GM21786 (cell line): ENCODE measurements around the gene CDK5RAP2.
"Not testable (repeated sequence)": the region's sequence is repeated elsewhere in the genome, so short reads cannot be mapped to it uniquely, and the experiment has no call there.

Experiments used
- ATAC-seq: cut with Tn5 transposase; IDR thresholded peaks from one replicate; pipeline ENCODE4 v1.9.1; 2021; ENCODE audit not compliant: unreplicated experiment

Gene CDK5RAP2

GRCh38 chr9:120580051-120580896 is at the start of gene CDK5RAP2:
TSS of gene CDK5RAP2 (minus strand) at chr9:120580167. CDS start at chr9:120579978, 189 bp downstream.
- peak; percentile 94 for ATAC-seq

- not testable (repeated sequence) for ATAC-seq
Measured at GRCh38 chr9:120628925-120629497, 49.0 kb upstream of the CDK5RAP2 start.

DNA sequence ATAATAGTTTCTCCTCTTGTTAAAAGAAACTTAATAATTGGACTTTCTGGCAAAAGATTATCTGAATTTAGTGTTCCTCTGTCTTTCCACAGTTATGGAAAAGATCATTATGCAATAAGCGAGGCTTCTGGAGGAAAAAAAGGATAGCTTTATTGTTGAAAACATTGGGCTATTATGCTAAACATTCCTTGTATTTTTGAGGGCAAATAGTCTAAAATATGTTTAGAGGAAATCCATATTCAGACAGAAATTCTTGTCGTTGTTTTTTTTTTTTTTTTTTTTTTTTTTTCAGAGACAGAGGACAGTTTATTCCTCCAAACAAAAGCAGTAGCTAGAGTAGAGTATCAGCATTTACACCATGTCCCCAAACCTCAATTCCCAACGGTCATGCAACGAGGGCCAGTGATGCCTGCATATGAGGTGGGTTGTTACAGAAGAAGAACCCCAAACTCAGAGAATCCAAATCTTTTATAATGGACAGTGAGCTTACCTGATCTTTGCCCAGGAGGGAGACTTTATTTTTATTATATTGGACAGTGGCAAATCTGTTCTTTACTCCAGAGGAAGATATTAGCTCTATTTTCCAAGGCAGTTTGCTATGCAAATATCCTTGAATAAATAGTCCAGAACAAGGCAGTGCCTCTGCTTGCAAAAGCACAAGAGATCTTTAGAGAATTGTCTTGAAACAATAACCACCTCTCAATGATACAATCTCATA is 48.4 kb upstream of the CDK5RAP2 start:
- ATAC-seq, result no peak

DNA sequence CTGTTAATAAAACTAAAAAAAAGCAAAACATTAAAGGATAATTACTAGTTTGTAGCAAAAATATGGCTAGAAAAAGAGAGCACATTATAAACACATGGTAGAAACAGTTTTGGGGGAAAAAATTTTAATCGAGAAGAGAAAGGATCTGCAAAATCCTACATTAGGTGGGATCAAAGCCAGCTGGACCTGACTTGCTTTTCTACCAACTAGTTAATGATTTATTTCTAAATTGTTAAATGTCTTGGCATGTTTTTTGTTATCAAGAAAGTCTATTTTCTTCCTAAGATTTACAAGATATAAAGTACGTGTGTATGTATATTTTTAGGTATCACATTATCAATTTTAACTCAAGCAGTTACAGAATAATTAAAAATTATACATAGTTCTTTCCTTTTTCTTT is 47.1 kb upstream of the CDK5RAP2 start:
- no peak for ATAC-seq

GRCh38 chr9:120626512-120626911 is 46.5 kb upstream of the CDK5RAP2 start:
- no peak for ATAC-seq

DNA sequence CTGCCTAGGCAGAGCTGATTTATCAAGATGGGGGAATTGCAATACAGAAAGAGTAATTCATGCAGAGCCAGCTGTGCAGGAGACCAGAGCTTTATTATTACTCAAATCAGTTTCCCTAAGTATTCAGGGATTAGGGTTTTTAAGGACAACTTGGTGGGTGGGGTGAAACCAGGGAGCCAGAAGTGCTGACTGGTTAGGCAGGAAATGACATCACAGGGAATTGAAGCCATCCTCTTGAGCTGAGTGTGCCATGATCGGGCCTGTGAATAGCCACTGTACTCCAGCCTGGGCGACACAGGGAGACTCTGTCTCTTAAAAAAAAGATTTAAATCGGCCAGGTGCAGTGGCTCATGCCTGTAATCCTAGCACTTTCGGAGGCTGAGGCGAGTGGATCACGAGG is 45.3 kb upstream of the CDK5RAP2 start:
- ATAC-seq, result no peak

GRCh38 chr9:120622790-120623189 is 42.8 kb upstream of the CDK5RAP2 start:
- ATAC-seq, result no peak

GRCh38 chr9:120621941-120622340 is 42.0 kb upstream of the CDK5RAP2 start:
- ATAC-seq, result no peak

DNA sequence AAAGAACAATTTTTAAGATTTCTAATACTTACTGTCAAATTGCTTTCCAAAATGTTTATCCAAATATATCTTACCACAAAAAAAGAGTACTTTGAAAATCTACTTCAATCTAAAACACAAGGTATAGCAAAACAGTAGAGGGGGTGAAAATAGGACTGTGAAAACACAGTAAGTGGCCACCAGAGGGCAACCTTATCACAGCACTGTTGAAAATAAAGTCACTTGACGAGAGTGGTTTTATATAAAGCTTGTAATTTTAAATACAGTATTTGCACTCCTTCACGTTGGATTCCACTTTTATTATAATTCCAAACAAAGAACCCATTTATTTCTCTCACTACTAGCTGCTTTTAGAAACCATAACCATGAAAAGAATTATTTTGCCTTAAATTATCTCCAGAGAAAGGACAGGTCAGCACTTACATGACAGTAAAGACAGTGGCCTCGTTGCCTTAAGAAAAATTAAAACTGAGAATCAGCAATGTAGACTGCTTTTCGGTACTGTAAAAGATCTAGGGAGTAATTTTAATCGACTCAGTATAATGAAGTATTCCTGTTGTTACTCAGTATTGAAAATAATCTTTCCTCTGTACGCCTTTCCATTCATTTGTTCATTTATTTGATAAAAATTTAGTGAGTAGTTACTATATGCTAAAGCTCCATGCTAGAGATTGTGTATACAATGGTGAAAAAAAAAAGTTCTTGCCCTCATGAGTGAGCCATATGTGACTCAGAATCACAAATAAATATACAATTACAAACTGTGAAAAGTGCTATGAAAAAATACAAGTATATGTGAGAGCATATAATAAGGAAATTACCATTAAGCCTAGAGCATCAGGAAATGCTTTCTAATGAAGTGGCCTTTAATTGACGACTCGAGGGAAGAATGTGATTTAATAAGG is 40.0 kb upstream of the CDK5RAP2 start:
- peak; percentile 58 for ATAC-seq

GRCh38 chr9:120616966-120617935 is 37.3 kb upstream of the CDK5RAP2 start:
- ATAC-seq, result no peak

DNA sequence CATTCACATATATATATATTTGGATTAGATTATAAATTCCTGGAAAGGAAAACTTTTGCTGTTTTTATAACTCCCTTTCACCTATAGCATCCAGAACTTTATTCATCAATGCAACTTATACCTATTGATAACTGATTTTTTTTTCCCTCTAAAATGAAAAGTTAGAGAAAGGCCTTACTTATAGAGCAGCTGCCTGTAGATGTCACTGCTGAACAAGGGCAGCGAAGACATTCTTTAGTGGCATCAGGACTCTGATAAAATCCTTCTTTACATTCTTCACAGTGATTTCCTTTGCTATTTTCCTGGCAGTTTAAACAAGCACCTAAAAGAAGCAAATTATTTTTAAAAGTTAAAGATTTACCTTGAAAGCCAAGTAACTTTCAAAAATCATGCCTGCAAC is 32.3 kb upstream of the CDK5RAP2 start:
- ATAC-seq, result no peak

DNA sequence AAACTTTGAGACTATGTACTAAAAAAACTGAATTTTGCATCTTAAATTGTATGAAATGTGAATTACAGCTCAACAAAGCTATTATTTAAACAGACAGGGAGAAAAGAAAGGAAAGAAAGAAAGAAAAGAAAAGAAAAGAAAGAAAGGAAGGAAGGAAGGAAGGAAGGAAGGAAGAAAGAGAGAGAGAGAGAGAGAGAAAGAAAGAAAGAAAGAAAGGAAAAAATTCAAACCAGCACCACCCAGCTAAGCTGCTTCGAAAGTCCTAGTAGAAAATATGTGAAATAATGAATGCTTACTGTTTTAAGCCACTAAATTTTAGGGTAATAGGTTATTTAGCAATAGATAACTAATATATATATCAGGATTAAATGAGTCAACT is 31.7 kb upstream of the CDK5RAP2 start:
- no peak for ATAC-seq

DNA sequence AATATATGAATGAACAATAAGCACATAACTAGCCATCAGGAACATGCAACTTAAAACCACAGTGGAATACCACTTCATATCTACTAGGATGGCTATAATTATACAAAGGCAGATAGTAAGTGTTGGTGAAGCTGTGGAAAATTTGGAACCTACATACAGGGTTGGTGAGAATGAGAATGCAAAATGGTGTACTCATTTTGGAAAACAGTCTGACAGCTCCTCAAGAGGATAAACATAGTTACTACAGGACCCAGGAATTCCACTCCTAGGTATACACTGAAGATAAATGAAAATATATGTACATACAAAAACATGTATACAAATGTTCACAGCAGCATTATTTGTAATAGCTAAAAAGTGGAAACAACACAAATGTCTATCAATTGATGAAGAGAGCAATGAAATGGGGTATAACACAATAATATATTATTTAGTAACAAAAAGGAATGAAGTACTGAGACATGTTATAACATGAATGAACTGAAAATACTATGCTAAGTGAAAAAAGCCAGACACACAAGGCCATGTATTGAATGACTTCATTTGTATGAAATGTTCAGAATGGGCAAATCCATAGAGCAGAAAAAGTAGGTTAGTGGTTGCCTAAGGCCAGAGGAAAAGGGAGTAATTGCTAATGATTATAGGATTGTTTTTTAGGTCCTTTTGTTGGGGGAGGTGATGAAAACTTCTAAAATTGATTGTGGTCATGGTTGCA is 31.2 kb upstream of the CDK5RAP2 start:
- ATAC-seq, result no peak

DNA sequence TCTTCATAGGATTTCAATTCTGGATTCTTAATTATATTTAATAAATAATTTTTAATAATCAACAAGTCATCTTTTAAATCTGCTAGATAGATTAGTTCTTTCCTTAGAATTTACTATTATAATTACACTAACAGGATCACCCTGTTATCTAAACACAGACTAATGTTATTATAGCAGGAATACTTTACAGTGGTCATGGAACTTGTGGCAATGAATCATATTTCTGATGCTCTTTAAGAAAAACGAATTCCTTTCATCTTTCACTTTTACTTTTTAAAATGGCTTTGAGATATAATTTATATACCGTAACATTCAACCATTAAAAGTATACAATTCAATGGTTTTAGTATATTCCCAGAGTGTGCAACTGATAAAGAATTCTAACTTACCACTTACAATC is 29.7 kb upstream of the CDK5RAP2 start:
- ATAC-seq, result no peak

GRCh38 chr9:120608421-120608820 is 28.5 kb upstream of the CDK5RAP2 start:
- no peak for ATAC-seq

DNA sequence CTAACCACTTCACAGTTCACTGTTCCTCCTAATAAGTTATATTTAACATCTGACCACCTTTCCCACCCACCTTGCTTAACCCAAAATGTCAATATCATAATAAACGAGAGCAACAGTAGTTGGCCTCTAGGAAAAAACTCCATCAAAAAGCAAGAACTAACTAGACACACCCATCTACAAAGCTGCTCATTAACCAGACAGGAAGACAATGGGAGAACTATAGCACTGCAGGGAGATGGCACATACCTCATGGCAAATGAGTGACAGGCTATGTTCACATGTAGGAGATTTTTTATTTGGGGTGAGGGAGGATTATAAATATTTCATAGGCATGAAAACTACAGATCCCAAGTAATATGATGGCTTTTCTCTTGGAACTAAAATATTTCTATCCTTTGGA is 23.6 kb upstream of the CDK5RAP2 start:
- no peak for ATAC-seq

GRCh38 chr9:120603010-120603409 is 23.0 kb upstream of the CDK5RAP2 start:
- ATAC-seq, result no peak

GRCh38 chr9:120593955-120594277 is 13.9 kb upstream of the CDK5RAP2 start:
- ATAC-seq, result no peak

GRCh38 chr9:120593250-120593954 is 13.4 kb upstream of the CDK5RAP2 start:
- ATAC-seq, result no peak
